ENCODE measurements around the gene PTBP3.

- no peak for TF ChIP-seq CTCF (conservative IDR thresholded peaks at IDR 0.05; ENCODE audit: low read length)
- no peak for TF ChIP-seq EZH2phosphoT487 (IDR thresholded peaks at IDR 0.05; ENCODE audit: borderline replicate concordance)
Observed at GRCh38 chr9:112338561-112338960, 5.1 kb upstream of the PTBP3 start.

Data from Loucy (cell line).